ENCODE data around the gene TRDMT1.
A peak's percentile ranks its signal among the peaks of the same experiment; 100 is the strongest.

Gene TRDMT1

GRCh38 chr10:17112566-17112965 is 88.9 kb downstream of the TRDMT1 start:
- H3K4me3 ChIP-seq (ENCODE audit: low read length) = no peak overlapping the region
- peak; percentile 25 for DNase-seq (ENCODE audit: low read depth)
- TF ChIP-seq, protein P1, sequence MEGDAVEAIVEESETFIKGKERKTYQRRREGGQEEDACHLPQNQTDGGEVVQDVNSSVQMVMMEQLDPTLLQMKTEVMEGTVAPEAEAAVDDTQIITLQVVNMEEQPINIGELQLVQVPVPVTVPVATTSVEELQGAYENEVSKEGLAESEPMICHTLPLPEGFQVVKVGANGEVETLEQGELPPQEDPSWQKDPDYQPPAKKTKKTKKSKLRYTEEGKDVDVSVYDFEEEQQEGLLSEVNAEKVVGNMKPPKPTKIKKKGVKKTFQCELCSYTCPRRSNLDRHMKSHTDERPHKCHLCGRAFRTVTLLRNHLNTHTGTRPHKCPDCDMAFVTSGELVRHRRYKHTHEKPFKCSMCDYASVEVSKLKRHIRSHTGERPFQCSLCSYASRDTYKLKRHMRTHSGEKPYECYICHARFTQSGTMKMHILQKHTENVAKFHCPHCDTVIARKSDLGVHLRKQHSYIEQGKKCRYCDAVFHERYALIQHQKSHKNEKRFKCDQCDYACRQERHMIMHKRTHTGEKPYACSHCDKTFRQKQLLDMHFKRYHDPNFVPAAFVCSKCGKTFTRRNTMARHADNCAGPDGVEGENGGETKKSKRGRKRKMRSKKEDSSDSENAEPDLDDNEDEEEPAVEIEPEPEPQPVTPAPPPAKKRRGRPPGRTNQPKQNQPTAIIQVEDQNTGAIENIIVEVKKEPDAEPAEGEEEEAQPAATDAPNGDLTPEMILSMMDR (IDR thresholded peaks at IDR 0.05; ENCODE audit: insufficient read depth, low read depth, low read length, missing control alignments) = no peak

DNA sequence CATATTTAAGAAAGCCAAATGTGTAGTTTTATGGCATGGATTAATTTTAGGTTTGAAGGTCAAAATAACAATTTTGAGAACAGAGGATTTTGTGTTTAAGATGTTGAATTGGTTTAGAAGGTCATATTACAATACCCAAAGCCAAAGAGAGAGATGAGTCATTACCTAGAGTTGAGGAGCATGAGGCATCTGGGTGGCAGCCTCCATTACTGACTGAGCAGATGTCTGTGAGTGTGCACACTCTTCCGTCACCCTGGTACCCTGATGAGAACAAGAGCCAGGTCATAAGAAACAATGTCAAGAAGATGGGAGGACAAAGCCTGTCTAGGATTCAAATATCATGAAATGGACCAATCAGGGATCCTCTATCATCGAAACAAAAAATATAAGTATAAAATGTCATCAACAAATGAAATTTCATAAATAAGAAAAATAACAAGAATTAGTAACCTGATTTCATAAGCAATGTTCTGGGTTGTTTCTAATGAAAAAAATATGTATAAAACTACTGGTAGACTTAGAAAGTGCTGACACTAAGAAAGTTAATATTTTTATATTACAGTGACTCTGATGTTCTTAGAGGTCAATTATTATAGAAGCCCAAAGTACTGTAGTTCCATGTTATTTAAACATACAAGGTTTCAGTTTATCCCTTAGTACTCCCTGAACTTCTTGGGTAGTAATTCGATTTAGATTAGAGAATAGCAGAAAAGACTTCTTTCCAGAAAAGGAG is 91.8 kb downstream of the TRDMT1 start:
- no peak overlapping the region for H3K4me3 ChIP-seq (ENCODE audit: low read length)
- peak; percentile 70 for DNase-seq (ENCODE audit: low read depth)
- TF ChIP-seq, protein P1 (IDR thresholded peaks at IDR 0.05; ENCODE audit: insufficient read depth, low read depth, low read length, missing control alignments) = no peak

- TF ChIP-seq, protein P1 (IDR thresholded peaks at IDR 0.05; ENCODE audit: insufficient read depth, low read depth, low read length, missing control alignments) = no peak
- H3K4me3 ChIP-seq (ENCODE audit: low read length) = no peak overlapping the region
- DNase-seq (ENCODE audit: low read depth) = no peak
These were observed 92.4 kb downstream of the TRDMT1 start for GRCh38 chr10:17109046-17109445.

- H3K4me3 ChIP-seq (ENCODE audit: low read length) = no peak overlapping the region
- TF ChIP-seq, protein P1 (IDR thresholded peaks at IDR 0.05; ENCODE audit: insufficient read depth, low read depth, low read length, missing control alignments) = no peak
- DNase-seq (ENCODE audit: low read depth) = no peak
These were observed 94.5 kb downstream of the TRDMT1 start for GRCh38 chr10:17106991-17107390.

DNA sequence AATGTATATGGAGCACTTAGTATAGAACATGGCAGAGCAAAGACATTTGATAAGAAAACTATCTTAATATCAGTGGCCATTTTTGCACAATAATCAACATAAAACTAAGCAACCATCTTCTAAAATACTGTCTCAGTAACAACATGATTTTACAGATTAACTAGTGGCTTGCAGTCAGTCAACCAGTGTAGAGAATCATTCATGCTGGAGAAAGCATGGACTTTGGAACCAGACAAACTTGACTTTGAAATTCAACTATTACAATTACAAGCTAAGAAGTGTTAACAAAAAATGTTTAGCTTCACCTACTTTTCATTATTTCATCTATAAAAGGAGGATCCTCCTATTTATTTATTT is 99.6 kb downstream of the TRDMT1 start:
- TF ChIP-seq, protein P1 (IDR thresholded peaks at IDR 0.05; ENCODE audit: insufficient read depth, low read depth, low read length, missing control alignments) = no peak
- H3K4me3 ChIP-seq (ENCODE audit: low read length) = no peak overlapping the region
- no peak for DNase-seq (ENCODE audit: low read depth)

- no peak overlapping the region for H3K4me3 ChIP-seq (ENCODE audit: low read length)
- no peak for DNase-seq (ENCODE audit: low read depth)
- TF ChIP-seq, protein P1 (IDR thresholded peaks at IDR 0.05; ENCODE audit: insufficient read depth, low read depth, low read length, missing control alignments) = no peak
These were observed 100.1 kb downstream of the TRDMT1 start for GRCh38 chr10:17101257-17101909.
